Keratinocyte (primary cell): ENCODE data around the gene NECTIN4. TPM values are rescaled to one million over a fixed set of nuclear protein-coding genes. Genes with fewer than 3 reads are reported as not detected.

Experiments used
- DNase-seq: peaks from one replicate; pipeline ENCODE4 v3.0.0-alpha.2; 2011; ENCODE audit warnings: low read depth, missing footprints, low spot score
- FAIRE-seq: peaks from 2 replicates; lab custom pipeline; 2011; peaks lifted over from hg19 to GRCh38; lab: Jason Lieb, UNC
- H2AFZ ChIP-seq: 2 replicates; pipeline ENCODE4 v1.6.0; 2012; ENCODE audit warnings: low read length, control low read depth, inconsistent platforms; ENCODE audit not compliant: control insufficient read depth
- H3K27ac ChIP-seq: 2 replicates; pipeline ENCODE4 v1.5.1; 2011; ENCODE audit warnings: low read length; ENCODE audit not compliant: control insufficient read depth, insufficient read depth
- H3K27me3 ChIP-seq: 3 replicates; pipeline ENCODE4 v1.6.0; 2011; ENCODE audit warnings: low read length; ENCODE audit not compliant: control insufficient read depth, insufficient read depth; ENCODE audit errors: extremely low read depth
- H3K36me3 ChIP-seq, 2 experiments: 2 replicates in 1 of 2; 3 replicates in 1 of 2; pipeline ENCODE4 v1.5.1; 2011; ENCODE audit warnings: low read length in 2 of 2, mild to moderate bottlenecking in 1 of 2; ENCODE audit not compliant: control insufficient read depth in 2 of 2, insufficient read depth in 2 of 2; ENCODE audit errors: extremely low read depth in 1 of 2
- H3K4me1 ChIP-seq: 3 replicates; pipeline ENCODE4 v1.5.1; 2011; ENCODE audit warnings: low read length; ENCODE audit not compliant: control insufficient read depth, insufficient read depth; ENCODE audit errors: extremely low read depth
- H3K4me2 ChIP-seq: 3 replicates; pipeline ENCODE4 v1.6.0; 2011; ENCODE audit warnings: low read depth, low read length; ENCODE audit not compliant: control insufficient read depth, insufficient read depth; ENCODE audit errors: extremely low read depth
- H3K4me3 ChIP-seq, 3 experiments: fragments of 200-600 bp in 1 of 3; sonication (generic) in 1 of 3; 2 replicates in 2 of 3; 3 replicates in 1 of 3; pipeline ENCODE4 v1.5.1; 2011 to 2016; ENCODE audit warnings: low read length in 3 of 3, mild to moderate bottlenecking in 3 of 3, control low read depth in 2 of 3, inconsistent platforms in 1 of 3, low read depth in 1 of 3, mixed read lengths in 1 of 3, mixed run types in 1 of 3, moderate library complexity in 1 of 3; ENCODE audit not compliant: control insufficient read depth in 2 of 3, insufficient read depth in 2 of 3; ENCODE audit errors: extremely low read depth in 1 of 3
- H3K79me2 ChIP-seq: 2 replicates; pipeline ENCODE4 v1.6.0; 2012; ENCODE audit warnings: low read length; ENCODE audit not compliant: control insufficient read depth, insufficient read depth
- H3K9ac ChIP-seq: 3 replicates; pipeline ENCODE4 v1.6.0; 2011; ENCODE audit warnings: low read length; ENCODE audit not compliant: control insufficient read depth, insufficient read depth; ENCODE audit errors: extremely low read depth
- H3K9me1 ChIP-seq: 3 replicates; pipeline ENCODE4 v1.6.0; 2011; ENCODE audit warnings: low read length; ENCODE audit not compliant: control insufficient read depth, insufficient read depth; ENCODE audit errors: extremely low read depth
- H3K9me3 ChIP-seq: 2 replicates; pipeline ENCODE4 v1.5.1; 2012; ENCODE audit warnings: low read depth, low read length; ENCODE audit not compliant: control insufficient read depth
- H4K20me1 ChIP-seq: 3 replicates; pipeline ENCODE4 v1.6.0; 2011; ENCODE audit warnings: low read length; ENCODE audit not compliant: control insufficient read depth, insufficient read depth; ENCODE audit errors: extremely low read depth
- EZH2 ChIP-seq: IDR thresholded peaks from one replicate; pipeline ENCODE4 v1.6.1; 2012; ENCODE audit warnings: inconsistent platforms, mild to moderate bottlenecking, low read length, moderate library complexity
- dilution Hi-C: fragments of 300-500 bp; cut with MboI; formaldehyde crosslinking; loops from one replicate; pipeline ENCODE4 v1.7.0; 2020; ENCODE audit warnings: low sequenced_read_pairs; ENCODE audit not compliant: extremely low pct_ligation_motif_present
- polyA plus RNA-seq, 5 experiments: library from polyadenylated mRNA; depleted of rRNA in 3 of 5; stranded (reverse) in 3 of 5; stranded (forward) in 1 of 5; unstranded in 1 of 5; fragments of >200 nt; gene quantifications; 1 replicate in 1 of 5; 2 replicates in 3 of 5; 3 replicates in 1 of 5; pipeline versions ENCODE4 v1.2.1 to v1.2.3, GENCODE V29; 2011 to 2012; ENCODE audit warnings: missing spikeins in 2 of 5, low read depth in 1 of 5, low replicate concordance in 1 of 5
- TF ChIP-seq, protein P1 (sequence below), 3 experiments: IDR thresholded peaks in 1 of 3; conservative IDR thresholded peaks in 1 of 3; optimal IDR thresholded peaks in 1 of 3; 2 replicates in 2 of 3; 3 replicates in 1 of 3; pipeline versions ENCODE3 to v1.5.1; 2011; ENCODE audit warnings: low read length in 3 of 3, mild to moderate bottlenecking in 3 of 3, moderate library complexity in 2 of 3, control low read depth in 1 of 3, inconsistent platforms in 1 of 3; ENCODE audit not compliant: insufficient read depth in 2 of 3; ENCODE audit errors: extremely low read depth in 1 of 3

Gene NECTIN4
- polyA plus RNA-seq, 1 donor (not counting 4 experiments of a cell fraction or from before 2014, with no cell fraction given), result 8.6 TPM

DNA sequence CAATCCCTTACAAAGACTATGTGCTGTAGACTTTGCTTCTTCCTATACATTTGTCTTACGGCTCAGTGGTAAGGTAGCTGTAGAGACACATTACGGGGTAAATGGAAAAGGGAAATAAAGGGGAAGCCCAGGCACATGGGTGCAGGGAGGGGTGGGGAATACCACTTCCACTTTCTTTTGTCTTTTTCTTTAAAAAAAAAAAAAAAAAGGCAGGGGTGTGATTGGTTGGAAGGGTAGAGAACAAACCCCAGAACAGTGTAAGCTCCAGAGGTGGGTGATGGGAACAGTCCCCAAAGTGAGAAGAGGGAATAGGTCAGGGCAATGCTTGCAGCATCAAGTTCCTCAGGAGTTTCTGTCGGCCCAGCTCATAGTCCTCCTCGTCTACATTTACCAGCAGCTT, 32.5 kb upstream of the NECTIN4 start:
- DNase-seq, result no peak
- no peak for FAIRE-seq
- peaks cover 36% of the 10 kb centered on the region for H3K79me2 ChIP-seq

DNA sequence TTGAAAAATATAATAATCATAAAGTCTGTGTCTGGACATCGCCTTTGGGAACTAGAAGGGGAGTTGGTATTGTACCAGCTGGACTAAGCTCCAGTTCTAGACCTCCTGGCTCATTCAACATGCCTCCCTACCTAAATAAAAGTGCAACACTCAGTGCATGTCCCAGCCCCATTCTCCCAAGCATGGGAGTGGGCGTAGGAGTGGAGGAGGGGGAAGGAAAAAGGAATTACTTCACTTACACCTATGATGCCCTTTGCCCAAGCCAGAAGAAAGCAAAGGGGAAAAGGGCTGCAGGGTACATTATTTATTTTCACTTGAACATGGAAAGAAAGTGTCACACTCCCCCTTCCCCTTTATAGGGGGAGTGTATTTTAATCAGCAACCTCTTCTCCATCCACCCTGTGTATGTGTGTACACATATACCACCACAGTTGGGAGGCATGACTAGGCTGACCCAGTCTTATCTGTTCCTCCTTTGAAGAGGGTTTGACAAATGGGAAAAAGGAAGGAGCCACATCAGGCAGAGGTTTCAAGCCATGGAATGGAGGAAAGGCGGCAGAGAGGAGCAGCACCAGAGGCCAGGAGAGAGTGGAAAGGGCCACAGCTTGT, 31.8 kb upstream of the NECTIN4 start:
- Histone ChIP-seq H3K4me3 (no peak overlapping the region), H3K4me1 (peaks cover 19% of the 10 kb centered on the region), H3K27me3 (no peaks in the 10 kb centered on the region), H3K27ac (no peak overlapping the region), H3K36me3 (peaks cover 27 to 39% of the 10 kb centered on the region in 2 experiments), H3K79me2 (peaks cover 39% of the 10 kb centered on the region), H3K9me3 (no peaks in the 10 kb centered on the region), H2AFZ (no peak overlapping the region), H3K9me1 (no peaks in the 10 kb centered on the region), H3K4me2 (no peak overlapping the region), H3K9ac (no peak overlapping the region), H4K20me1 (no peaks in the 10 kb centered on the region)
- FAIRE-seq (no peak), DNase-seq (no peak)
- dilution Hi-C loops, result no loop called here
- TF ChIP-seq, protein P1, sequence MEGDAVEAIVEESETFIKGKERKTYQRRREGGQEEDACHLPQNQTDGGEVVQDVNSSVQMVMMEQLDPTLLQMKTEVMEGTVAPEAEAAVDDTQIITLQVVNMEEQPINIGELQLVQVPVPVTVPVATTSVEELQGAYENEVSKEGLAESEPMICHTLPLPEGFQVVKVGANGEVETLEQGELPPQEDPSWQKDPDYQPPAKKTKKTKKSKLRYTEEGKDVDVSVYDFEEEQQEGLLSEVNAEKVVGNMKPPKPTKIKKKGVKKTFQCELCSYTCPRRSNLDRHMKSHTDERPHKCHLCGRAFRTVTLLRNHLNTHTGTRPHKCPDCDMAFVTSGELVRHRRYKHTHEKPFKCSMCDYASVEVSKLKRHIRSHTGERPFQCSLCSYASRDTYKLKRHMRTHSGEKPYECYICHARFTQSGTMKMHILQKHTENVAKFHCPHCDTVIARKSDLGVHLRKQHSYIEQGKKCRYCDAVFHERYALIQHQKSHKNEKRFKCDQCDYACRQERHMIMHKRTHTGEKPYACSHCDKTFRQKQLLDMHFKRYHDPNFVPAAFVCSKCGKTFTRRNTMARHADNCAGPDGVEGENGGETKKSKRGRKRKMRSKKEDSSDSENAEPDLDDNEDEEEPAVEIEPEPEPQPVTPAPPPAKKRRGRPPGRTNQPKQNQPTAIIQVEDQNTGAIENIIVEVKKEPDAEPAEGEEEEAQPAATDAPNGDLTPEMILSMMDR (optimal IDR thresholded peaks at IDR 0.05 in 1 of 3, IDR thresholded peaks at IDR 0.05 in 1 of 3, conservative IDR thresholded peaks at IDR 0.05 in 1 of 3; ENCODE audit: extremely low read depth in 1 of 3, insufficient read depth in 2 of 3, low read length in 3 of 3), result no peak
- no peak for TF ChIP-seq EZH2

More for the DNA sequence above, 32.5 kb upstream of the NECTIN4 start:
- no peaks in the 10 kb centered on the region for H3K9me1 ChIP-seq
- peaks cover 18% of the 10 kb centered on the region for H3K4me1 ChIP-seq
- no peak overlapping the region for H3K4me2 ChIP-seq
- H4K20me1 ChIP-seq, result no peaks in the 10 kb centered on the region
- TF ChIP-seq, protein P1 (optimal IDR thresholded peaks at IDR 0.05 in 1 of 3, IDR thresholded peaks at IDR 0.05 in 1 of 3, conservative IDR thresholded peaks at IDR 0.05 in 1 of 3; ENCODE audit: extremely low read depth in 1 of 3, insufficient read depth in 2 of 3, low read length in 3 of 3), result no peak
- no peak for TF ChIP-seq EZH2
- H3K4me3 ChIP-seq, result no peak overlapping the region
- H3K36me3 ChIP-seq, result peaks cover 27 to 39% of the 10 kb centered on the region in 2 experiments
- no peaks in the 10 kb centered on the region for H3K9me3 ChIP-seq
- no peaks in the 10 kb centered on the region for H3K27me3 ChIP-seq
- H3K27ac ChIP-seq, result no peak overlapping the region
- dilution Hi-C loops, result no loop called here
- no peak overlapping the region for H3K9ac ChIP-seq
- H2AFZ ChIP-seq, result no peak overlapping the region
